AG09319 (cell line): ENCODE data around the gene MFN2.
"Not testable (repeated sequence)": the region's sequence is repeated elsewhere in the genome, so short reads cannot be mapped to it uniquely, and the experiment has no call there.

Source experiments
- DNase-seq: peaks from one replicate; pipeline ENCODE4 v3.0.0-alpha.2; 2010; ENCODE audit warnings: low read depth; ENCODE audit errors: extremely low read depth
- CTCF ChIP-seq: IDR thresholded peaks from 2 replicates; pipeline ENCODE4 v1.5.1; 2011; ENCODE audit warnings: low read depth, mild to moderate bottlenecking, inconsistent platforms, low read length, moderate library complexity

MFN2 gene

GRCh38 chr1:12038356-12039163, 58.3 kb downstream of the MFN2 start:
- TF ChIP-seq CTCF: no peak
- DNase-seq: no peak

GRCh38 chr1:12039164-12039525, 58.9 kb downstream of the MFN2 start:
- TF ChIP-seq CTCF: no peak
- DNase-seq: no peak

- not testable (repeated sequence) for DNase-seq
Observed at GRCh38 chr1:12039824-12040456, 59.7 kb downstream of the MFN2 start.

- DNase-seq: peak; percentile 34
- TF ChIP-seq CTCF: no peak
Observed at GRCh38 chr1:12040457-12041051, 60.3 kb downstream of the MFN2 start.

GRCh38 chr1:12044187-12044877, 64.1 kb downstream of the MFN2 start:
- DNase-seq: not testable (repeated sequence)

DNA sequence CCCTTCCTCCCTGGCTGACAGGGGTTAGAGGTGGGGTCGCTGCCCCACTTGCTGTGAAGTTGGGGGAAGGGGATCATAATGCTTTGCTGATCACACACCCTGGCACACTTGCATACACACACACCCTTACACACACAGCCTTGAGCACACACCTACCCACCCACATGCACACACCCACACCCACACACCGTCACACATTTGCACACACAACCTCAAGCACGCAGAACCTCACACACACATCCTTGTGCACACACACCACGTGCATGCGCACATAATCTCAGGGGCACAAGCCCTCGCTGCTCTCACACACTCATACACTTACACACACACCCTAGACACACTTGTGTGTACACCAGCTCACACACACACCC, 66.5 kb downstream of the MFN2 start:
- DNase-seq: no peak
- TF ChIP-seq CTCF: no peak

DNA sequence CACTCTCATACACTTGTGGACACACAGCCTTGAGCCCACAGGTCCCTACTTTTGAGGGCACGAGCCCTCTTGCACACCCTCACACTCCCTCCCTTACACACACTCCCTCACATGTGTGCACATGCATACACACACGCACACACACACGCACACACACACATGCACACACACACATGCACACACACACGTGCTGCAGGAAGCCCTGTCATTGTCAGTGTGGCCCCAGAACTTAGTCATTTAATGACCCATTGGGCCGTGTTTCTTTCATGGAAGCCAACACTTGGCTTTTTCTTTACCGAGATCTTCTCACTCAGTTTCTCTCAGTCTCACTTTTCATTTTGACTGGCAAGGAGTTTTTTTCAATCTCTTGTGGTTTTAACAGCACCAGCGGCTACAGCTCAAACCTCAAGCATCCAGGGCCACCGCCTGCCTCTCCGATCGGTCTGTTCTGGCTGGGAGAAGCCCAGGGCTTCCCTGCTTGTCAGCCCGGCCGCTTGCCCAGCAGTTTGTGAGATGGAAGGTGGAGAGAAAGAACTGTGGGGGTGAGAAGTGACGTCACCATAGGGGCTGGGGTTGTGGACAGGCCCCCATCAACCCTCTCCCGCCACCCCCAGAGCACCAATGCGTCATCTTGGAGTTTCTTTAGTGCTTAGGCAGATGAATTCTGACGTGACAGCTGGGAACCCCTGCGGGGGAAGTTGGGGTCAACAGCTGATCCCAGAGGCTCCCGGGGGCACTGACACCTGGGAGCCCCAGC, 67.1 kb downstream of the MFN2 start:
- no peak for DNase-seq

More for the DNA sequence above, 67.1 kb downstream of the MFN2 start:
- TF ChIP-seq CTCF: no peak
